Naive thymus-derived CD4-positive, alpha-beta T cell (primary cell): ENCODE results near the gene JPH3. TPM values are rescaled to one million over a fixed set of nuclear protein-coding genes. Genes with fewer than 3 reads are reported as not detected.
A peak's percentile ranks its signal among the peaks of the same experiment; 100 is the strongest.

Source experiments
- ATAC-seq: fragments of 150-1000 bp; cut with Tn5 transposase; 2 replicates; pipeline ENCODE4 v1.10.0; 2021; ENCODE audit warnings: mild to moderate bottlenecking, moderate library complexity
- CTCF ChIA-PET: fragments of 350-600 bp; sonication (Branson Sonifier 250); formaldehyde crosslinking; loops from one replicate; lab custom pipeline; 2021; ENCODE audit warnings: antibody characterized with exemption; lab: Charles Lee
- POLR2A ChIA-PET: fragments of 350-600 bp; sonication (Branson Sonifier 250); formaldehyde crosslinking; loops from one replicate; lab custom pipeline; 2021; ENCODE audit warnings: antibody characterized with exemption, inconsistent platforms; lab: Charles Lee
- DNase-seq, 9 donors: peaks; one replicate each; pipeline versions ENCODE4 v3.0.0 to v3.0.0-alpha.2; 2020 to 2022; ENCODE audit warnings: mixed read lengths in 1 of 9
- H3K27ac ChIP-seq: one replicate; pipeline ENCODE4 v1.7.0; 2013; ENCODE audit warnings: mild to moderate bottlenecking, low read depth, low read length, moderate library complexity
- H3K27me3 ChIP-seq, 2 donors: one replicate each; pipeline ENCODE4 v1.7.0; 2013; ENCODE audit warnings: low read length in 2 of 2, mild to moderate bottlenecking in 2 of 2, moderate library complexity in 2 of 2; ENCODE audit not compliant: control insufficient read depth in 2 of 2, insufficient read depth in 2 of 2
- H3K36me3 ChIP-seq, 3 experiments: 1 replicate in 2 of 3; 2 replicates in 1 of 3; pipeline ENCODE4 v1.7.0; 2013; ENCODE audit warnings: low read length in 3 of 3, mild to moderate bottlenecking in 3 of 3, moderate library complexity in 1 of 3; ENCODE audit not compliant: insufficient read depth in 3 of 3, control insufficient read depth in 2 of 3
- H3K4me1 ChIP-seq, 2 donors: one replicate each; pipeline ENCODE4 v1.7.0; 2013; ENCODE audit warnings: low read length in 2 of 2, mild to moderate bottlenecking in 2 of 2, moderate library complexity in 1 of 2; ENCODE audit not compliant: control insufficient read depth in 2 of 2, insufficient read depth in 2 of 2
- H3K4me3 ChIP-seq: 2 replicates; pipeline ENCODE4 v1.7.0; 2013; ENCODE audit warnings: mild to moderate bottlenecking, low read length
- H3K9me3 ChIP-seq, 3 experiments: 1 replicate in 2 of 3; 2 replicates in 1 of 3; pipeline ENCODE4 v1.7.0; 2013; ENCODE audit warnings: low read length in 3 of 3; ENCODE audit not compliant: control insufficient read depth in 2 of 3
- H3K27ac Mint-ChIP-seq, 9 donors: one replicate each; pipeline ENCODE4 v1.8.0; 2020 to 2022; ENCODE audit warnings: mixed read lengths in 9 of 9, mild to moderate bottlenecking in 8 of 9, moderate library complexity in 5 of 9, inconsistent platforms in 2 of 9
- H3K27me3 Mint-ChIP-seq, 5 donors: one replicate each; pipeline ENCODE4 v1.8.0; 2021 to 2022; ENCODE audit warnings: mixed read lengths in 5 of 5, mild to moderate bottlenecking in 1 of 5
- H3K36me3 Mint-ChIP-seq, 5 donors: one replicate each; pipeline ENCODE4 v1.8.0; 2020 to 2022; ENCODE audit warnings: mixed read lengths in 5 of 5, mild to moderate bottlenecking in 3 of 5, inconsistent platforms in 1 of 5
- H3K4me1 Mint-ChIP-seq, 7 donors: one replicate each; pipeline ENCODE4 v1.8.0; 2020 to 2022; ENCODE audit warnings: mixed read lengths in 7 of 7, mild to moderate bottlenecking in 3 of 7, inconsistent platforms in 1 of 7
- H3K4me3 Mint-ChIP-seq, 10 donors: one replicate each; pipeline ENCODE4 v1.8.0; 2020 to 2022; ENCODE audit warnings: mild to moderate bottlenecking in 10 of 10, mixed read lengths in 10 of 10, moderate library complexity in 6 of 10, inconsistent platforms in 2 of 10
- H3K9me3 Mint-ChIP-seq, 11 donors: one replicate each; pipeline ENCODE4 v1.8.0; 2020 to 2022; ENCODE audit warnings: mixed read lengths in 11 of 11, mild to moderate bottlenecking in 4 of 11, inconsistent platforms in 1 of 11, moderate library complexity in 1 of 11
- intact Hi-C, 2 donors: fragments of 100-400 bp; cut with micrococcal nuclease; formaldehyde crosslinking; loops; one replicate each; pipeline ENCODE4 v1.15.1; 2023
- polyA plus RNA-seq, 2 donors: library from polyadenylated mRNA; unstranded; fragments of 300-500 nt; fragmentation: Illumina TruSeq; gene quantifications; one replicate each; pipeline ENCODE4 v1.2.3, GENCODE V29; 2021
- total RNA-seq, 6 experiments: library from RNA in 5 of 6; stranded (reverse) in 5 of 6; gene quantifications; 1 replicate in 5 of 6; 2 replicates in 1 of 6; pipeline ENCODE4 v1.2.3 and lab custom pipeline; 2021 to 2026

Gene JPH3
- total RNA-seq: not detected
- polyA plus RNA-seq: not detected
- not detected for total RNA-seq (lab: John Stamatoyannopoulos, UW)

GRCh38 chr16:87602001-87602775 is at the start of gene JPH3:
TSS of gene JPH3 (plus strand) at chr16:87602508. CDS start at chr16:87603147, 639 bp downstream.
- Mint-ChIP-seq H3K27me3 (peaks cover 31 to 60% (median 53%) of the 10 kb centered on the region in 5 donors), H3K9me3 (peaks cover 0 to 8% (median 2%) of the 10 kb centered on the region in 11 donors), H3K4me3 (peak within 1 kb of the TSS; percentile 39 to 85 (median 64)), H3K36me3 (peaks cover 0 to 4% (median 0%) of the 10 kb centered on the region in 5 donors), H3K4me1 (peaks cover 0 to 23% (median 10%) of the 10 kb centered on the region in 7 donors), H3K27ac (peak within 1 kb of the TSS in 1 of 9 donors; percentile 3)
- intact Hi-C loops: no loop called here
- Histone ChIP-seq H3K4me3 (no peak within 1 kb of the TSS), H3K27me3 (no peaks in the 10 kb centered on the region), H3K4me1 (no peaks in the 10 kb centered on the region), H3K9me3 (no peaks in the 10 kb centered on the region), H3K36me3 (no peaks in the 10 kb centered on the region), H3K27ac (no peak within 1 kb of the TSS)
- ATAC-seq (no peak), DNase-seq (no peak)
- POLR2A ChIA-PET: no interaction called here
- CTCF ChIA-PET: no interaction called here

GRCh38 chr16:87552772-87553573 is 49.3 kb upstream of the JPH3 start:
- H3K36me3 ChIP-seq: no peaks in the 10 kb centered on the region
- Mint-ChIP-seq H3K4me3 (no peak overlapping the region), H3K27ac (no peak overlapping the region), H3K9me3 (peaks cover 0 to 1% (median 0%) of the 10 kb centered on the region in 11 donors), H3K4me1 (peaks cover 0 to 11% (median 4%) of the 10 kb centered on the region in 7 donors), H3K36me3 (no peaks in the 10 kb centered on the region), H3K27me3 (peaks cover 2 to 25% (median 12%) of the 10 kb centered on the region in 5 donors)
- CTCF ChIA-PET: interaction anchor here (1.0 kb wide), 1 partner anchor 84 kb away, joined by 3 read pairs; no protein-coding TSS in a partner anchor
- no peaks in the 10 kb centered on the region for H3K4me1 ChIP-seq
- no peak for DNase-seq
- ATAC-seq: no peak
- POLR2A ChIA-PET: interaction anchor here (0.6 kb wide), 1 partner anchor 120 kb away, joined by 3 read pairs; no protein-coding TSS in a partner anchor
- no peaks in the 10 kb centered on the region for H3K27me3 ChIP-seq
- H3K27ac ChIP-seq: no peak overlapping the region
- no peak overlapping the region for H3K4me3 ChIP-seq
- intact Hi-C loops: no loop called here
- no peaks in the 10 kb centered on the region for H3K9me3 ChIP-seq

- H3K36me3 Mint-ChIP-seq: no peaks in the 10 kb centered on the region
- POLR2A ChIA-PET: no interaction called here
- Histone ChIP-seq H3K27me3 (no peaks in the 10 kb centered on the region), H3K36me3 (no peaks in the 10 kb centered on the region), H3K27ac (no peak overlapping the region), H3K9me3 (no peaks in the 10 kb centered on the region), H3K4me3 (no peak overlapping the region), H3K4me1 (no peaks in the 10 kb centered on the region)
- DNase-seq (no peak), ATAC-seq (peak; percentile 64)
- peaks cover 0 to 1% (median 0%) of the 10 kb centered on the region in 11 donors for H3K9me3 Mint-ChIP-seq
- H3K4me1 Mint-ChIP-seq: peaks cover 0 to 9% (median 2%) of the 10 kb centered on the region in 7 donors
- intact Hi-C loops: no loop called here
- H3K27ac Mint-ChIP-seq: no peak overlapping the region
- H3K27me3 Mint-ChIP-seq: peaks cover 4 to 22% (median 13%) of the 10 kb centered on the region in 5 donors
- peak overlapping the region in 1 of 10 donors; percentile 31 for H3K4me3 Mint-ChIP-seq
- CTCF ChIA-PET: no interaction called here
Measured at GRCh38 chr16:87554754-87555427, 47.4 kb upstream of the JPH3 start.

- DNase-seq (no peak), ATAC-seq (no peak)
- Mint-ChIP-seq H3K27ac (no peak overlapping the region), H3K4me1 (peaks cover 0 to 13% (median 0%) of the 10 kb centered on the region in 7 donors), H3K27me3 (peaks cover 4 to 19% (median 10%) of the 10 kb centered on the region in 5 donors), H3K9me3 (peaks cover 0 to 1% (median 0%) of the 10 kb centered on the region in 11 donors), H3K36me3 (no peaks in the 10 kb centered on the region), H3K4me3 (no peak overlapping the region)
- ChIA-PET CTCF (interaction anchor here (1.2 kb wide), 1 partner anchor 80 kb away, joined by 6 read pairs; no protein-coding TSS in a partner anchor), POLR2A (no interaction called here)
- H3K9me3 ChIP-seq: no peaks in the 10 kb centered on the region
- H3K36me3 ChIP-seq: no peaks in the 10 kb centered on the region
- H3K27ac ChIP-seq: no peak overlapping the region
- no peaks in the 10 kb centered on the region for H3K27me3 ChIP-seq
- H3K4me1 ChIP-seq: no peaks in the 10 kb centered on the region
- intact Hi-C loops: no loop called here
- no peak overlapping the region for H3K4me3 ChIP-seq
Measured at GRCh38 chr16:87555647-87556046, 46.7 kb upstream of the JPH3 start.

GRCh38 chr16:87556941-87557459 is 45.3 kb upstream of the JPH3 start:
- Mint-ChIP-seq H3K27me3 (peaks cover 4 to 19% (median 10%) of the 10 kb centered on the region in 5 donors), H3K4me3 (no peak overlapping the region), H3K4me1 (peaks cover 0 to 14% (median 0%) of the 10 kb centered on the region in 7 donors), H3K27ac (no peak overlapping the region), H3K36me3 (no peaks in the 10 kb centered on the region), H3K9me3 (peaks cover 0 to 1% (median 0%) of the 10 kb centered on the region in 11 donors)
- ChIA-PET CTCF (interaction anchor here (1.2 kb wide), 1 partner anchor 79 kb away, joined by 6 read pairs; no protein-coding TSS in a partner anchor), POLR2A (no interaction called here)
- no peak for ATAC-seq
- intact Hi-C loops: no loop called here
- no peaks in the 10 kb centered on the region for H3K9me3 ChIP-seq
- H3K27ac ChIP-seq: no peak overlapping the region
- no peak for DNase-seq
- no peaks in the 10 kb centered on the region for H3K27me3 ChIP-seq
- H3K36me3 ChIP-seq: no peaks in the 10 kb centered on the region
- no peaks in the 10 kb centered on the region for H3K4me1 ChIP-seq
- H3K4me3 ChIP-seq: no peak overlapping the region

- no peaks in the 10 kb centered on the region for H3K27me3 ChIP-seq
- H3K4me1 ChIP-seq: no peaks in the 10 kb centered on the region
- DNase-seq (no peak), ATAC-seq (no peak)
- POLR2A ChIA-PET: no interaction called here
- intact Hi-C loops: no loop called here
- Mint-ChIP-seq H3K9me3 (peaks cover 0 to 3% (median 0%) of the 10 kb centered on the region in 11 donors), H3K4me1 (peaks cover 0 to 12% (median 0%) of the 10 kb centered on the region in 7 donors), H3K4me3 (no peak overlapping the region), H3K36me3 (no peaks in the 10 kb centered on the region), H3K27me3 (peaks cover 2 to 19% (median 10%) of the 10 kb centered on the region in 5 donors), H3K27ac (no peak overlapping the region)
- no peak overlapping the region for H3K4me3 ChIP-seq
- H3K36me3 ChIP-seq: no peaks in the 10 kb centered on the region
- CTCF ChIA-PET: no interaction called here
- H3K9me3 ChIP-seq: no peaks in the 10 kb centered on the region
- no peak overlapping the region for H3K27ac ChIP-seq
Measured at GRCh38 chr16:87558682-87559081, 43.6 kb upstream of the JPH3 start.
